HEK293 (cell line): Measurements from ENCODE around the gene ARHGAP15.

Experiments
- ZNF664 ChIP-seq: fragments of 450-650 bp; formaldehyde crosslinking; IDR thresholded peaks from 2 replicates; pipeline ENCODE4 v1.5.1; 2016; ENCODE audit warnings: missing biosample characterization, missing genetic modification characterization
- ZNF776 ChIP-seq: fragments of 450-650 bp; formaldehyde crosslinking; IDR thresholded peaks from 2 replicates; pipeline ENCODE4 v1.5.0; 2017; ENCODE audit warnings: missing biosample characterization, missing genetic modification characterization, borderline replicate concordance
- TF ChIP-seq, protein P1 (sequence below): fragments of 450-650 bp; formaldehyde crosslinking; IDR thresholded peaks from 2 replicates; pipeline ENCODE4 v1.5.1; 2016; ENCODE audit warnings: missing biosample characterization, missing genetic modification characterization, borderline replicate concordance

DNA sequence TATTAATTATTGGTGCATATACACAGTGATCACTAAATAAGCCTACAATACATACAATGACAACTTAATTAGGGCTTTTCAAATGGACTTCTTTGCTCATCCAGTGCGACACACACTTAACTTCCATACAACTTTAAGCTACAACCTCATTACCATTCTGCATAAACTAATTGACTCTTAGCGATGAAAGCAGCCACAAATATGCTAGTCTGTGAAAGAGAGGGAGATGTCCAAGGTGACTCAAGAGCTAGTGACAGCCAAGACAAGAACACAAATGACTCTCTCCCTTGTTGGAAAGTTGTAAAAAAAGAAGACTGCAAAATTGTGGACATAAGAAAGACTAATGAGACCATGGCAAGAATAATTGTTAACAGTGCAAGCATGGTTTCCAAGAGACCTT, 264.8 kb downstream of the ARHGAP15 start:
- TF ChIP-seq, protein P1, sequence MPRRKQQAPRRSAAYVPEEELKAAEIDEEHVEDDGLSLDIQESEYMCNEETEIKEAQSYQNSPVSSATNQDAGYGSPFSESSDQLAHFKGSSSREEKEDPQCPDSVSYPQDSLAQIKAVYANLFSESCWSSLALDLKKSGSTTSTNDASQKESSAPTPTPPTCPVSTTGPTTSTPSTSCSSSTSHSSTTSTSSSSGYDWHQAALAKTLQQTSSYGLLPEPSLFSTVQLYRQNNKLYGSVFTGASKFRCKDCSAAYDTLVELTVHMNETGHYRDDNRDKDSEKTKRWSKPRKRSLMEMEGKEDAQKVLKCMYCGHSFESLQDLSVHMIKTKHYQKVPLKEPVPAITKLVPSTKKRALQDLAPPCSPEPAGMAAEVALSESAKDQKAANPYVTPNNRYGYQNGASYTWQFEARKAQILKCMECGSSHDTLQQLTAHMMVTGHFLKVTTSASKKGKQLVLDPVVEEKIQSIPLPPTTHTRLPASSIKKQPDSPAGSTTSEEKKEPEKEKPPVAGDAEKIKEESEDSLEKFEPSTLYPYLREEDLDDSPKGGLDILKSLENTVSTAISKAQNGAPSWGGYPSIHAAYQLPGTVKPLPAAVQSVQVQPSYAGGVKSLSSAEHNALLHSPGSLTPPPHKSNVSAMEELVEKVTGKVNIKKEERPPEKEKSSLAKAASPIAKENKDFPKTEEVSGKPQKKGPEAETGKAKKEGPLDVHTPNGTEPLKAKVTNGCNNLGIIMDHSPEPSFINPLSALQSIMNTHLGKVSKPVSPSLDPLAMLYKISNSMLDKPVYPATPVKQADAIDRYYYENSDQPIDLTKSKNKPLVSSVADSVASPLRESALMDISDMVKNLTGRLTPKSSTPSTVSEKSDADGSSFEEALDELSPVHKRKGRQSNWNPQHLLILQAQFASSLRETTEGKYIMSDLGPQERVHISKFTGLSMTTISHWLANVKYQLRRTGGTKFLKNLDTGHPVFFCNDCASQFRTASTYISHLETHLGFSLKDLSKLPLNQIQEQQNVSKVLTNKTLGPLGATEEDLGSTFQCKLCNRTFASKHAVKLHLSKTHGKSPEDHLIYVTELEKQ (tag by site-specific recombination): no peak
- TF ChIP-seq ZNF776 (tag by site-specific recombination) (no peak), ZNF664 (tag by site-specific recombination) (no peak)
